T47D (cell line): ENCODE measurements around the gene ALDH1B1.

ENCODE experiments used
- DNase-seq, 2 experiments: peaks; one replicate each; pipeline versions ENCODE4 v3.0.0 to v3.0.0-alpha.2; 2011 to 2012; ENCODE audit warnings: low read depth in 1 of 2, low spot score in 1 of 2
- JUND ChIP-seq: IDR thresholded peaks from 2 replicates; pipeline ENCODE4 v1.6.1; 2012; ENCODE audit warnings: low read depth
- in situ Hi-C: cut with HindIII; loops from 2 replicates; pipeline ENCODE4 v1.10.0; 2016; ENCODE audit warnings: low sequenced_read_pairs, low pct_unique_long_range_greater_than_20kb

ALDH1B1 gene

GRCh38 chr9:38418366-38418765, 25.9 kb downstream of the ALDH1B1 start:
- in situ Hi-C loops, result no loop called here
- no peak for TF ChIP-seq JUND
- DNase-seq, result no peak

- TF ChIP-seq JUND, result no peak
- in situ Hi-C loops, result no loop called here
- DNase-seq, result no peak
Observed at GRCh38 chr9:38419181-38419580, 26.7 kb downstream of the ALDH1B1 start.

- no peak for TF ChIP-seq JUND
- in situ Hi-C loops, result no loop called here
- no peak for DNase-seq
Observed at GRCh38 chr9:38421498-38422211, 29.2 kb downstream of the ALDH1B1 start.

GRCh38 chr9:38422555-38423260, 30.2 kb downstream of the ALDH1B1 start:
- no peak for TF ChIP-seq JUND
- in situ Hi-C loops, result no loop called here

GRCh38 chr9:38423273-38423972, 30.9 kb downstream of the ALDH1B1 start:
- no peak for DNase-seq
- in situ Hi-C loops, result no loop called here
- no peak for TF ChIP-seq JUND

More at GRCh38 chr9:38422555-38423260, 30.2 kb downstream of the ALDH1B1 start:
- no peak for DNase-seq

GRCh38 chr9:38423973-38424843, 31.7 kb downstream of the ALDH1B1 start, which contains the start of gene IGFBPL1:
Gene IGFBPL1 (minus strand): TSS chr9:38424454. CDS start chr9:38424424, 30 bp downstream.
- TF ChIP-seq JUND, result no peak
- peak; percentile 31 to 78 for DNase-seq
- in situ Hi-C loops, result no loop called here

- in situ Hi-C loops, result no loop called here
- no peak for TF ChIP-seq JUND
- DNase-seq, result no peak
Observed at GRCh38 chr9:38424918-38425317, 32.4 kb downstream of the ALDH1B1 start.

GRCh38 chr9:38428062-38428461, 35.6 kb downstream of the ALDH1B1 start:
- in situ Hi-C loops, result no loop called here
- no peak for DNase-seq
- no peak for TF ChIP-seq JUND

- DNase-seq, result no peak
- no peak for TF ChIP-seq JUND
- in situ Hi-C loops, result no loop called here
Observed at GRCh38 chr9:38431116-38431515, 38.6 kb downstream of the ALDH1B1 start.

- in situ Hi-C loops, result no loop called here
- peak in 1 of 2 experiments; percentile 52 for DNase-seq
- TF ChIP-seq JUND, result no peak
Observed at GRCh38 chr9:38432922-38433510, 40.5 kb downstream of the ALDH1B1 start.

GRCh38 chr9:38434365-38434764, 41.9 kb downstream of the ALDH1B1 start:
- no peak for DNase-seq
- in situ Hi-C loops, result no loop called here
- no peak for TF ChIP-seq JUND

GRCh38 chr9:38434853-38435252, 42.4 kb downstream of the ALDH1B1 start:
- no peak for TF ChIP-seq JUND
- DNase-seq, result no peak

More at GRCh38 chr9:38434853-38435252, 42.4 kb downstream of the ALDH1B1 start:
- in situ Hi-C loops, result no loop called here
